Panc1 (cell line): Measurements from ENCODE around the gene INHBB.

Source experiments
- CTCF ChIP-seq: fragments of 450-650 bp; IDR thresholded peaks from 2 replicates; pipeline ENCODE4 v1.5.1; 2017; ENCODE audit warnings: mild to moderate bottlenecking
- POLR2AphosphoS5 ChIP-seq: IDR thresholded peaks from 2 replicates; pipeline ENCODE4 v1.6.1; 2012; ENCODE audit warnings: mild to moderate bottlenecking, low read depth, low read length, moderate library complexity
- REST ChIP-seq, 2 experiments: IDR thresholded peaks; 2 replicates each; pipeline ENCODE4 v1.6.1; 2011 to 2012; ENCODE audit warnings: low read depth in 2 of 2, control low read depth in 1 of 2, low read length in 1 of 2, mild to moderate bottlenecking in 1 of 2, moderate library complexity in 1 of 2; ENCODE audit not compliant: insufficient read depth in 1 of 2
- SIN3A ChIP-seq: IDR thresholded peaks from 2 replicates; pipeline ENCODE4 v1.6.1; 2012; ENCODE audit warnings: low read depth, mild to moderate bottlenecking, low read length, moderate library complexity, borderline replicate concordance; ENCODE audit not compliant: insufficient read depth
- TCF7L2 ChIP-seq: IDR thresholded peaks from 2 replicates; pipeline ENCODE4 v1.6.1; 2011; ENCODE audit warnings: mild to moderate bottlenecking, low read depth, low read length, inconsistent platforms

- no peak for TF ChIP-seq CTCF
- no peak for TF ChIP-seq POLR2AphosphoS5
- TF ChIP-seq TCF7L2, result no peak
- no peak for TF ChIP-seq SIN3A
- TF ChIP-seq REST (IDR thresholded peaks at IDR 0.05; ENCODE audit: insufficient read depth in 1 of 2, low read depth in 2 of 2, low read length in 1 of 2), result no peak
Observed at GRCh38 chr2:120336749-120337148, 9.2 kb upstream of the INHBB start.
